ENCODE measurements around the gene SLC2A9. TPM values are rescaled to one million over a fixed set of nuclear protein-coding genes. Genes with fewer than 3 reads are reported as not detected.

The SLC2A9 gene
- polyA plus RNA-seq, 2 of the 4 experiments (the other 2 are of a cell fraction) = 0.62 to 0.70 TPM

DNA sequence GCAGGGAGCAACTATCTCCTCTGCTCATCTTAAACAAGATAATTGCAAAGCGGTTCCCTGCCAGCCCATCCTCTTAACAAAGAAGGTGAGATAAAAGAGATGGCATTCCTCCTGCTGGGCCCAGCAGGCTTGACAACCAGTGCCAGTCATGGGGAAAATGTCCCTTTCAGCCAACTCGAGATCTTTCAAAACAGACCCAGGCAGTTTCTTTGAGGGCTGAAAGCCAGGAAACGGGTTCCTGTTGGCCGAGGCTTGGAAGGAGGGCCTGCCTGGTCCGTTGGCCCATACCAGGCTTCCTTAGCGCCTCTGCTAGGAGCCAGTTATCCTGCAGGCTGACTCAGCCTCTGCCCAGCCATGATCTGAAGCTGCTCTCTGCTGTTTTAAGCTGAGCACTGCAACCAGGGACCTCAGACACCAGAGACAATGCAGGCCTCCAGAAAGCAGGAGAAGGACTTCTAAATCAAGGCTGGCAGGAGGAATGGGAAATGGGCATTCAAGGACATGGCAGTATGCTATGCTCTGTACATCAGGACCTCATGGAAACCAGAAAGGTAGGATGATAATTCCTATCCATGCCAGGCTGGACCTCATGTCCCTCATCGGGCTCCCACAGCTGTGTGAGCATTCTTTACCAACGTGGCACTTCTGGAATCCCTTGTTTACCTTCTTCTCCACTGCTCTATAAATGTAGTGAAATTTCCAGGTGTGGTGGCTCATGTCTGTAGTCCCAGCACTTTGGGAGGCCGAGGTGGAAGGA, 42.4 kb upstream of the SLC2A9 start:
- no peak for FAIRE-seq
- Histone ChIP-seq H3K4me2 (no peak overlapping the region), H3K9me3 (no peaks in the 10 kb centered on the region), H3K27ac (no peak overlapping the region), H3K4me1 (no peaks in the 10 kb centered on the region), H3K4me3 (no peak overlapping the region)
- CTCF ChIA-PET = interaction anchor here (1.0 to 2.0 kb wide), 5 partner anchors 32 to 49 kb away, joined by 3 to 6 read pairs (median 3); no protein-coding TSS in a partner anchor
- POLR2A ChIA-PET = no interaction called here
- peak; percentile 88 to 90 for ATAC-seq
- WGBS (ENCODE audit: missing lambda C conversion rate) = 56% methylated on average over 8 of the region's 9 CpGs
- TF ChIP-seq SMC3 (IDR thresholded peaks at IDR 0.05) (peak; percentile 53; the same call in 2 of the 3 replicates), RAD21 (conservative IDR thresholded peaks at IDR 0.05 in 1 of 2, IDR thresholded peaks at IDR 0.05 in 1 of 2) (peak; percentile 64 to 66), SREBF2 (IDR thresholded peaks at IDR 0.05) (no peak), ZNF302 (CRISPR knock-in tag; IDR thresholded peaks at IDR 0.05) (no peak), FOSL2 (IDR thresholded peaks at IDR 0.05) (no peak), FOSL2 (CRISPR knock-in tag; IDR thresholded peaks at IDR 0.05) (peak; percentile 30; the same call in 1 of the 2 replicates), ZSCAN20 (CRISPR knock-in tag; IDR thresholded peaks at IDR 0.05) (no peak), RNF2 (IDR thresholded peaks at IDR 0.05; ENCODE audit: borderline replicate concordance, low read depth) (no peak), POLR2A (IDR thresholded peaks at IDR 0.05; ENCODE audit: low read length) (no peak), RFX5 (IDR thresholded peaks at IDR 0.05) (no peak), ZFP36 (IDR thresholded peaks at IDR 0.05; ENCODE audit: borderline replicate concordance, partially characterized antibody) (no peak)
- TF ChIP-seq, protein P1, sequence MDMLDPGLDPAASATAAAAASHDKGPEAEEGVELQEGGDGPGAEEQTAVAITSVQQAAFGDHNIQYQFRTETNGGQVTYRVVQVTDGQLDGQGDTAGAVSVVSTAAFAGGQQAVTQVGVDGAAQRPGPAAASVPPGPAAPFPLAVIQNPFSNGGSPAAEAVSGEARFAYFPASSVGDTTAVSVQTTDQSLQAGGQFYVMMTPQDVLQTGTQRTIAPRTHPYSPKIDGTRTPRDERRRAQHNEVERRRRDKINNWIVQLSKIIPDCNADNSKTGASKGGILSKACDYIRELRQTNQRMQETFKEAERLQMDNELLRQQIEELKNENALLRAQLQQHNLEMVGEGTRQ (IDR thresholded peaks at IDR 0.05) = no peak
- TF ChIP-seq, protein P2, sequence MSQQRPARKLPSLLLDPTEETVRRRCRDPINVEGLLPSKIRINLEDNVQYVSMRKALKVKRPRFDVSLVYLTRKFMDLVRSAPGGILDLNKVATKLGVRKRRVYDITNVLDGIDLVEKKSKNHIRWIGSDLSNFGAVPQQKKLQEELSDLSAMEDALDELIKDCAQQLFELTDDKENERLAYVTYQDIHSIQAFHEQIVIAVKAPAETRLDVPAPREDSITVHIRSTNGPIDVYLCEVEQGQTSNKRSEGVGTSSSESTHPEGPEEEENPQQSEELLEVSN (IDR thresholded peaks at IDR 0.05; ENCODE audit: borderline replicate concordance, low read depth) = no peak
- TF ChIP-seq, protein P3, sequence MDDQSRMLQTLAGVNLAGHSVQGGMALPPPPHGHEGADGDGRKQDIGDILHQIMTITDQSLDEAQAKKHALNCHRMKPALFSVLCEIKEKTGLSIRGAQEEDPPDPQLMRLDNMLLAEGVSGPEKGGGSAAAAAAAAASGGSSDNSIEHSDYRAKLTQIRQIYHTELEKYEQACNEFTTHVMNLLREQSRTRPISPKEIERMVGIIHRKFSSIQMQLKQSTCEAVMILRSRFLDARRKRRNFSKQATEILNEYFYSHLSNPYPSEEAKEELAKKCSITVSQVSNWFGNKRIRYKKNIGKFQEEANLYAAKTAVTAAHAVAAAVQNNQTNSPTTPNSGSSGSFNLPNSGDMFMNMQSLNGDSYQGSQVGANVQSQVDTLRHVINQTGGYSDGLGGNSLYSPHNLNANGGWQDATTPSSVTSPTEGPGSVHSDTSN (IDR thresholded peaks at IDR 0.05) = no peak
- TF ChIP-seq, protein P4, sequence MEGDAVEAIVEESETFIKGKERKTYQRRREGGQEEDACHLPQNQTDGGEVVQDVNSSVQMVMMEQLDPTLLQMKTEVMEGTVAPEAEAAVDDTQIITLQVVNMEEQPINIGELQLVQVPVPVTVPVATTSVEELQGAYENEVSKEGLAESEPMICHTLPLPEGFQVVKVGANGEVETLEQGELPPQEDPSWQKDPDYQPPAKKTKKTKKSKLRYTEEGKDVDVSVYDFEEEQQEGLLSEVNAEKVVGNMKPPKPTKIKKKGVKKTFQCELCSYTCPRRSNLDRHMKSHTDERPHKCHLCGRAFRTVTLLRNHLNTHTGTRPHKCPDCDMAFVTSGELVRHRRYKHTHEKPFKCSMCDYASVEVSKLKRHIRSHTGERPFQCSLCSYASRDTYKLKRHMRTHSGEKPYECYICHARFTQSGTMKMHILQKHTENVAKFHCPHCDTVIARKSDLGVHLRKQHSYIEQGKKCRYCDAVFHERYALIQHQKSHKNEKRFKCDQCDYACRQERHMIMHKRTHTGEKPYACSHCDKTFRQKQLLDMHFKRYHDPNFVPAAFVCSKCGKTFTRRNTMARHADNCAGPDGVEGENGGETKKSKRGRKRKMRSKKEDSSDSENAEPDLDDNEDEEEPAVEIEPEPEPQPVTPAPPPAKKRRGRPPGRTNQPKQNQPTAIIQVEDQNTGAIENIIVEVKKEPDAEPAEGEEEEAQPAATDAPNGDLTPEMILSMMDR (IDR thresholded peaks at IDR 0.05) = peak; percentile 41; the same call in 2 of the 3 replicates
- peak in 1 of 2 experiments; percentile 49 for DNase-seq (ENCODE audit: low read depth in 1 of 2, low spot score in 1 of 2)

DNA sequence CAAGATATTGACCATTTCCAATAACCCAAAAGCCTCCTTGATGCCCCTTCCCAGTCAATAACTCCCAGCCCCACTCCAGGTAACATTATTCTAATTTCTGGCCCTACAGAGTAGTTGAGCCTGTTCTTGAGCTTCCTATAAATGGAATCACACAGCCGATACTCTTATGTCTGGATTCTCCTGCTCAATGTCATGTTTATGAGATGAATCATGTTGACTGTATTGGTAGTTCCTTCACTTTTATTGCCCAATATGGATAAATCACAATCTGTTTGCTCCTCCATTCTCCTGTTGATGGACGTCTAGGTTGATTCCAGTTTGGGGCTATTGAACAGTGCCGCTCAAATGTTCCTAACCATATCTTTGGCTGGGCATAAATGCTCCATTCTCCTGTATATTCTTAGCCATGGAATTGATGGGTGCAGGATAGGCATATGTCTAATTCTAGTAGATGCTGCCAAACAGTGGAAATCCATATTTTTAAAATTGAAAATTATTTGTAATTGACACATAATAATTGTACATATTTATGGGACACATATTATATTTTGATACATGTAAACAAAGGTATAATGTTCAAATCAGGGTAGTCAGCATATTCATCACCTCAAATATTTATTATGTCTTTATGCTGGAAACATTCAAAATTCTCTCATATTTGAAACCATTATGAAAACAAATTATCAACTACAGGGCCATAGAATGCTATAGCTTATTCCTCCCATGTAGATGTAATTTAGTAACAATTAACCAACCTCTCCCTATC, 40.5 kb upstream of the SLC2A9 start:
- ATAC-seq = no peak
- Histone ChIP-seq H3K27ac (no peak overlapping the region), H3K9me3 (no peaks in the 10 kb centered on the region), H3K4me1 (no peaks in the 10 kb centered on the region), H3K4me3 (no peak overlapping the region), H3K4me2 (no peak overlapping the region)
- CTCF ChIA-PET = interaction anchor here (0.6 to 1.2 kb wide), 2 partner anchors 34 to 458 kb away, joined by 3 read pairs; no protein-coding TSS in a partner anchor
- 79% methylated on average over 3 of the region's 3 CpGs for WGBS (ENCODE audit: missing lambda C conversion rate)
- FAIRE-seq = no peak
- no peak for DNase-seq (ENCODE audit: low read depth in 1 of 2, low spot score in 1 of 2)
- TF ChIP-seq MAZ (IDR thresholded peaks at IDR 0.05; ENCODE audit: borderline replicate concordance, low read depth, low read length) (no peak), MAFK (IDR thresholded peaks at IDR 0.05; ENCODE audit: partially characterized antibody) (peak; percentile 4)
- POLR2A ChIA-PET = interaction anchor here (0.5 kb wide), 1 partner anchor 55 kb away, joined by 5 read pairs; no protein-coding TSS in a partner anchor

All from A549 (cell line).